Effector CD4-positive, alpha-beta T cell (primary cell): ENCODE results near the gene LZTFL1.
"Not testable (repeated sequence)": the region's sequence is repeated elsewhere in the genome, so short reads cannot be mapped to it uniquely, and the experiment has no call there.

Experiments used
- DNase-seq: peaks from one replicate; pipeline ENCODE4 v3.0.0-alpha.2; 2020

Gene LZTFL1

GRCh38 chr3:45864760-45865519 lies 23.0 kb upstream of the LZTFL1 start:
- DNase-seq = no peak

- no peak for DNase-seq
These were observed 19.3 kb upstream of the LZTFL1 start for GRCh38 chr3:45861043-45861719.

- DNase-seq = no peak
These were observed 18.6 kb upstream of the LZTFL1 start for GRCh38 chr3:45860481-45860880.

GRCh38 chr3:45858809-45859543 lies 17.1 kb upstream of the LZTFL1 start:
- DNase-seq = no peak

GRCh38 chr3:45857024-45857423 lies 15.1 kb upstream of the LZTFL1 start:
- not testable (repeated sequence) for DNase-seq

- DNase-seq = not testable (repeated sequence)
These were observed 14.4 kb upstream of the LZTFL1 start for GRCh38 chr3:45856323-45856722.

- DNase-seq = no peak
These were observed 10.9 kb upstream of the LZTFL1 start for GRCh38 chr3:45852828-45853227.

- no peak for DNase-seq
These were observed 6.5 kb upstream of the LZTFL1 start for GRCh38 chr3:45848392-45848791.

GRCh38 chr3:45844616-45845015 lies 2.7 kb upstream of the LZTFL1 start:
- no peak for DNase-seq

- no peak for DNase-seq
These were observed 1.1 kb upstream of the LZTFL1 start for GRCh38 chr3:45842851-45843625.

- peak; percentile 2 for DNase-seq
These were observed 531 bp downstream of the LZTFL1 start for GRCh38 chr3:45841420-45841756.

GRCh38 chr3:45838466-45838865 lies 3.5 kb downstream of the LZTFL1 start:
- no peak for DNase-seq

GRCh38 chr3:45832699-45833098 lies 9.2 kb downstream of the LZTFL1 start:
- no peak for DNase-seq

GRCh38 chr3:45830121-45830520 lies 11.8 kb downstream of the LZTFL1 start:
- DNase-seq = no peak

GRCh38 chr3:45826908-45827307 lies 15.0 kb downstream of the LZTFL1 start:
- no peak for DNase-seq

GRCh38 chr3:45826321-45826720 lies 15.6 kb downstream of the LZTFL1 start:
- DNase-seq = no peak

GRCh38 chr3:45821127-45821526 lies 20.8 kb downstream of the LZTFL1 start:
- DNase-seq = no peak

- no peak for DNase-seq
These were observed 22.4 kb downstream of the LZTFL1 start for GRCh38 chr3:45819543-45819942.

- no peak for DNase-seq
These were observed 23.9 kb downstream of the LZTFL1 start for GRCh38 chr3:45817831-45818522.

GRCh38 chr3:45816544-45816943 lies 25.4 kb downstream of the LZTFL1 start:
- no peak for DNase-seq

- DNase-seq = no peak
These were observed 27.6 kb downstream of the LZTFL1 start for GRCh38 chr3:45814322-45814721.
